ENCODE results near the gene PRKCSH.
A peak's percentile ranks its signal among the peaks of the same experiment; 100 is the strongest.

The PRKCSH gene

DNA sequence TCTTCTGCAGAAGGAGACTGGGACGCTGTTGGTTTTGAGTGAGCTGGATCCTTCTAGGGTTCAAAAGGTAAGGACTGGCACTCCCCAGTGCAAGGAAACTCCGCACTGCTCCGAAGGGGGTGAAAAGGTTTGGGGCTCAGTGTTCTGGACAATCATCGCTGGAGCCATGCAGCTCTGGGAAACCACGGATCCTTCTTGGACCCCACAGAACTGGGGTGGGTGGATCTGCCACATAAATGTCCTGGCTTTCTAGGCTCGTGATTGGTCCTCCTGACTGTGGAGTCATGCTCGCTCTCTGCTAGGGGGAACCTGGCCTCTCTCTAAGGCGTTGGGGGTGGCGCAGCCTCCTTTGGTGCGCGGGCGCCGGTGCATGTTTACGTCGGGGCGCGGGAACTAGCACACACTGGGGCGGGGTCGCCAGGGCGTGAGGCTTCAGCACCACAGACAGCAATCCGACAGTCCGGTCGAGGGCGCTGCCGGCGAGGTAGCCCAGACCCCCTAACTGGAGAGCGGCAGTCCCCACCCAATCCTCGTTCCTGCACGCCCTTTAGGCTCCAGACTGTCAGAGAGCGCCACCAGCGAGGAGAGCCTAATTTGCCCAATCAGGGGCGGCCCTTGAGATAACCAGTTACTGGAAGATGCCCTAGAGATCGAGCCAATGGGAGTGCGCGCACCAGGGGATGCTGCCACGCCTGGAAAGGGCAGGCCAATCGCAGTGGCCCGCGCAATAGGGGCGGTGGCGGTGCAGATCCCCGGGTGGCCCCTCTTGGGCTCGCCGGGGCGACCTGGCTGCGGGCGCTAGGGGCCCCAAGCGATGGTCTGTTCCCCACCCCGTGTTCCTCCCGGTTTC is 46.3 kb downstream of the PRKCSH start:
- TF ChIP-seq, protein P1, sequence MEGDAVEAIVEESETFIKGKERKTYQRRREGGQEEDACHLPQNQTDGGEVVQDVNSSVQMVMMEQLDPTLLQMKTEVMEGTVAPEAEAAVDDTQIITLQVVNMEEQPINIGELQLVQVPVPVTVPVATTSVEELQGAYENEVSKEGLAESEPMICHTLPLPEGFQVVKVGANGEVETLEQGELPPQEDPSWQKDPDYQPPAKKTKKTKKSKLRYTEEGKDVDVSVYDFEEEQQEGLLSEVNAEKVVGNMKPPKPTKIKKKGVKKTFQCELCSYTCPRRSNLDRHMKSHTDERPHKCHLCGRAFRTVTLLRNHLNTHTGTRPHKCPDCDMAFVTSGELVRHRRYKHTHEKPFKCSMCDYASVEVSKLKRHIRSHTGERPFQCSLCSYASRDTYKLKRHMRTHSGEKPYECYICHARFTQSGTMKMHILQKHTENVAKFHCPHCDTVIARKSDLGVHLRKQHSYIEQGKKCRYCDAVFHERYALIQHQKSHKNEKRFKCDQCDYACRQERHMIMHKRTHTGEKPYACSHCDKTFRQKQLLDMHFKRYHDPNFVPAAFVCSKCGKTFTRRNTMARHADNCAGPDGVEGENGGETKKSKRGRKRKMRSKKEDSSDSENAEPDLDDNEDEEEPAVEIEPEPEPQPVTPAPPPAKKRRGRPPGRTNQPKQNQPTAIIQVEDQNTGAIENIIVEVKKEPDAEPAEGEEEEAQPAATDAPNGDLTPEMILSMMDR (IDR thresholded peaks at IDR 0.05; ENCODE audit: insufficient read depth, low read length, poor library complexity, severe bottlenecking): no peak
- Histone ChIP-seq H3K27me3 (replicated peaks; ENCODE audit: control insufficient read depth, insufficient read depth, low read length) (no peaks in the 10 kb centered on the region), H3K4me3 (replicated peaks; ENCODE audit: low read depth, low read length) (peak overlapping the region; percentile 50), H3K36me3 (ENCODE audit: control insufficient read depth, insufficient read depth, low read length) (no peaks in the 10 kb centered on the region)
- peak; percentile 87 for DNase-seq (ENCODE audit: extremely low read depth, insufficient read length)

DNA sequence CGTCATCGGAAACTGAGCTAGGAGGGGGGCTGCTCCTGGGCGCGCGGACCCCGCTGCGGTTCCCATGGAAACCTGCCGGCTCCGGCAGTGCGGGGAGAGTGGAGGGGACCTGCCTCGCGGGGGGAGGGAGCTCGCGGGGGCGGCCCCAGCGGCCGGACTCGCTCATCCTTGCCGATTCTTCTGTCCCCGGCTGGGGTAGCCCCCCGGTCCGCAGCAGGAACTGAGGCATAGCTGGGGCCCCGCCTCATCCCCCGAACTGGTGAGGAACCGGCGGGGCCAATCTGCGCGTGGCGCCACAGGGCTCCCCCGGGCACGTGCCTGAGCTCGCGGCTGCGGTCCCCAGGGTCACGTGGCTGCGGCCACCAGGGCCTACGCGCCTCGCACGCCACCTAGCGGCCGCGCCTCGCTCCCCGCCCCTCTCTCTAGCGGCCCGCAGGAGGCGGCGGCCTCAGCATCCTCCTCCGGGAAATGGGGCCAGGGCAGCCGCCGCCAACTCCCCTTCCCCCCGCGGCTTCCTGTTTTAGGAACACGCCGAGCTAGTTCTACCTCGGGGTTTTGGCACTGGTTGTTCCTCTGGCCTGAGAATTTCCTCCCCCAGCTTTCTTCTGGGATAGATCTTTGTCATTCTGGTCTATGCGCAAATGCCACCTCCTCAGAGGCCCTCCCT is 47.1 kb downstream of the PRKCSH start:
- TF ChIP-seq, protein P1 (IDR thresholded peaks at IDR 0.05; ENCODE audit: insufficient read depth, low read length, poor library complexity, severe bottlenecking): peak; percentile 74
- Histone ChIP-seq H3K36me3 (ENCODE audit: control insufficient read depth, insufficient read depth, low read length) (peaks cover 3% of the 10 kb centered on the region; the same call in 1 of the 2 replicates), H3K27me3 (replicated peaks; ENCODE audit: control insufficient read depth, insufficient read depth, low read length) (no peaks in the 10 kb centered on the region), H3K4me3 (replicated peaks; ENCODE audit: low read depth, low read length) (peak overlapping the region; percentile 50)
- DNase-seq (ENCODE audit: extremely low read depth, insufficient read length): peak; percentile 95

DNA sequence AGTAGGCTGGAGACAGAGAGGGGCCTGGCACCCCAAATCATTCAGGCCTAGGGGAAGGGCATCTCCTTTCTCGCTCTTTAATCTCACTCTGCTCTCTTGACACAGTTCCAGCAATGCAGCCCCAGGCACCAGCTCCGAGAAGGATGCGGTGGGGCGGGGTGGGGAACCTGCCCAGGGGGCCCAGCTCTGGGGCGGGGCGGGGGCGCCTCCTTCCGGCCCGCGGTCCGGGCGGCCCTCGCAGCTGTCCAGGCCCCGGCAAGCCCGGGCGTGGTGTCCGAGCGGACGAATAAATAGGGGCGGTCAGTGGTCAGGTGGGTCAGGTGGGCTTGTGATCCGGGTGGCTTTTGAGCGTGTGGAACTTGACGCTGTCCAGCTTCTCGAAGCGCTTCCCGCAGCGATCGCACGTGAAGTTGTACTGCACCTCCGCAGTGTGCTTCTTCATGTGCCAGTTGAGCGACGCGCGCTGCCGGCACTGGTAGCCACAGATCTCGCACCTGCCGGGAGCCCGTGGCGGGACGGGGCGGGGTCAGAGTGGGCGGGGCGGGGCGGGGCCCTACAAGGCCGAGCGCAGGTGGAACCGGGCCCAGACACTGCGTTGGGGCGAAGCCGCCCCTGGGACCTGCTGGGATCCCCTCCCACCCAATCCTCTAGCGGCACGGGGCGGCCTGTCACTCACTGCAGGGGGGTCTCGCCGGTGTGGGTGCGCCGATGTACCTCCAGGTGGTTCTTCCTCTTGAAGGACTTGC is 48.1 kb downstream of the PRKCSH start:
- H3K4me3 ChIP-seq (replicated peaks; ENCODE audit: low read depth, low read length): no peak overlapping the region

DNA sequence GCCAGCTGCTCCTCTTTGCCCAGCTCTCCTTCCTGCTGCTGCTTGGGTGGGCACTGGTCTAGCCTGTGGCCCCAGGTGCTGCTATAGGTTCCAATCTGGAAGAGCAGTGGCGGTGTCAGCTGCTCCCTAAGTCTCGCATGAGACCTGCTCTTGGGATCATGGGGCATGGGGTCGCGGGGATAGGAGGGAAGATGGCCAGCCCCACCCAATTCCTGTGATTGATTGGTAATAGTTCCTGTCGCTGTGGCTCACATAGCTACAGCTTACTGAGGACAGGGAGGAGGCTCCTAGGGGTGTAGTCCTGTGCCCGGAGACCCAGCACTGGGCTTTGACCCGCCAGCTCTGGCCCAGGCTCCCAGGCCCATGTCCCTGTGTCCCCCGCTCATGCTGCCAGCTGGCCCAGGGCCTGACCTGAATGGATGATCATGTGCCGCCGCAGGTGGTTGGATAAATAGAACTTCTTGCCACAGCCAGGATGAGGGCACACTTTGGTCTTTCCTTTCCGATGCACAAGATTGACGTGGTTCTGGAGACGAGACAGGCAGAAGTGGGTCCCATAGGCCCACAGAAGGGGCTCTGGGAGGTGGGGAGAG is 49.9 kb downstream of the PRKCSH start:
- DNase-seq (ENCODE audit: extremely low read depth, insufficient read length): no peak
- no peaks in the 10 kb centered on the region for H3K27me3 ChIP-seq (replicated peaks; ENCODE audit: control insufficient read depth, insufficient read depth, low read length)
- no peak overlapping the region for H3K4me3 ChIP-seq (replicated peaks; ENCODE audit: low read depth, low read length)
- TF ChIP-seq, protein P1 (IDR thresholded peaks at IDR 0.05; ENCODE audit: insufficient read depth, low read length, poor library complexity, severe bottlenecking): no peak
- peaks cover 3% of the 10 kb centered on the region; the same call in 1 of the 2 replicates for H3K36me3 ChIP-seq (ENCODE audit: control insufficient read depth, insufficient read depth, low read length)

More for the DNA sequence above, 48.1 kb downstream of the PRKCSH start:
- H3K36me3 ChIP-seq (ENCODE audit: control insufficient read depth, insufficient read depth, low read length): peaks cover 3% of the 10 kb centered on the region; the same call in 1 of the 2 replicates
- no peaks in the 10 kb centered on the region for H3K27me3 ChIP-seq (replicated peaks; ENCODE audit: control insufficient read depth, insufficient read depth, low read length)
- TF ChIP-seq, protein P1 (IDR thresholded peaks at IDR 0.05; ENCODE audit: insufficient read depth, low read length, poor library complexity, severe bottlenecking): no peak
- DNase-seq (ENCODE audit: extremely low read depth, insufficient read length): no peak

DNA sequence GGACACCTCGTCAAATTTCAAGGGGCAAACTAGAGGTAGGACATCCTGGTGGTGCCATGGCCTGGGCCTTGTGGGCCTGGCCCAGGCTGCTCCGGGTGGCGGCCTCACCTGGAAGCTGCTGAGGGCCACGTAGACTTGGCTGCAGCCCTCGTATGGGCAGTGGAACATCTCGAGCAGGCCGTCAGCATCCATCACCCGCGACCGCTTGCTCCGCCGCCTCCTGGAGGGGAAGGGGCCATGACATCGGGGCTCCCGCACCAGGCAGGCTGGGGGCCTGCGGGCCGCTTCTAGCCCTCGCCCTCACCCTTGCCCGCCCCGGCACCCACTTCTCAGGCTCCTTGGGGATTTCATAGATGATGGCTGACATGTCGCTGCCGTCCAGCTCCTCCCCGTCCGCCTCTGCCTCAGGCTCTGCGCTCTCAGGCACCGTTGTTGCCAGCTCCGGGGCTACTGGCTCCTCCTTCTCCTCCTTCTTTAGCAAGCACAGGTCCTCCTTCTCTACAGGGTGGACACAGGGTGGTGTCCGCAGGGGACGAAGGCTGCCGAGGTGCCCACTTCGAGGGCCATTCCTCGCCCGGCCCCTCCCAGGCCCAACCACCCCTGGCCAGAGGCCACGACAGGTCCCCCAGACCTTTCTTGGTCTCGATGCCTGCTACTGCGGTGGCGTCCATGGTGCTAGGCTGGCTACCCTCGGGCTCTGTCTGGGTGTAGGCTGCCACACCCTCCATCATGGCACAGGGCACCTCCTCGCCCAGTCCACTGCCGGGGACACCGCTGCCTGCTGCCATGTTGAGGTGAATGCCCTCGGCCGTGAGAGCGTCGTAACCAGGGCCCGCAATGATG is 51.4 kb downstream of the PRKCSH start:
- Histone ChIP-seq H3K4me3 (replicated peaks; ENCODE audit: low read depth, low read length) (no peak overlapping the region), H3K36me3 (ENCODE audit: control insufficient read depth, insufficient read depth, low read length) (peaks cover 3% of the 10 kb centered on the region), H3K27me3 (replicated peaks; ENCODE audit: control insufficient read depth, insufficient read depth, low read length) (no peaks in the 10 kb centered on the region)
- TF ChIP-seq, protein P1 (IDR thresholded peaks at IDR 0.05; ENCODE audit: insufficient read depth, low read length, poor library complexity, severe bottlenecking): no peak
- no peak for DNase-seq (ENCODE audit: extremely low read depth, insufficient read length)

All from GM06990 (cell line).